H1 (cell line): ENCODE results near the gene B4GALNT3. TPM values are rescaled to one million over a fixed set of nuclear protein-coding genes. Genes with fewer than 3 reads are reported as not detected.

Source experiments
- CTCF ChIA-PET: fragments of 300-600 bp; sonication (Branson Sonifier 250); formaldehyde crosslinking; loops from one replicate; lab custom pipeline; 2021; ENCODE audit not compliant: partially characterized antibody; lab: Charles Lee
- POLR2A ChIA-PET: fragments of 300-600 bp; sonication (Branson Sonifier 250); formaldehyde crosslinking; loops from one replicate; lab custom pipeline; 2021; ENCODE audit warnings: inconsistent platforms; ENCODE audit not compliant: partially characterized antibody; lab: Charles Lee
- DNase-seq, 2 experiments: peaks; one replicate each; pipeline versions ENCODE4 v3.0.0 to v3.0.0-alpha.2; 2010 to 2022; ENCODE audit warnings: low spot score in 2 of 2, low read depth in 1 of 2, mixed read lengths in 1 of 2
- FAIRE-seq: peaks from 2 replicates; lab custom pipeline; 2011; peaks lifted over from hg19 to GRCh38; lab: Jason Lieb, UNC
- H2AFZ ChIP-seq: 2 replicates; pipeline ENCODE4 v1.8.1; 2012; ENCODE audit warnings: low read length, inconsistent platforms
- H2AK5ac ChIP-seq: 2 replicates; pipeline ENCODE4 v1.6.1; 2013; ENCODE audit warnings: low read depth, low read length
- H2BK120ac ChIP-seq: replicated peaks from 2 replicates; pipeline ENCODE3; 2013; ENCODE audit warnings: low read depth, low read length, inconsistent platforms
- H2BK12ac ChIP-seq: 2 replicates; pipeline ENCODE4 v1.6.1; 2013; ENCODE audit warnings: low read depth, low read length
- H2BK15ac ChIP-seq: 2 replicates; pipeline ENCODE4 v1.6.1; 2013; ENCODE audit warnings: low read length
- H2BK20ac ChIP-seq: 2 replicates; pipeline ENCODE4 v1.6.1; 2013; ENCODE audit warnings: low read length
- H2BK5ac ChIP-seq: 2 replicates; pipeline ENCODE4 v1.6.1; 2013; ENCODE audit warnings: low read depth, low read length
- H3K14ac ChIP-seq: 2 replicates; pipeline ENCODE4 v1.6.1; 2013; ENCODE audit warnings: inconsistent platforms; ENCODE audit not compliant: insufficient read length
- H3K18ac ChIP-seq: 2 replicates; pipeline ENCODE4 v1.6.1; 2013; ENCODE audit warnings: low read length; ENCODE audit errors: extremely low read depth
- H3K23ac ChIP-seq: 2 replicates; pipeline ENCODE4 v1.6.1; 2013; ENCODE audit warnings: inconsistent platforms; ENCODE audit not compliant: insufficient read length
- H3K23me2 ChIP-seq: 2 replicates; pipeline ENCODE4 v1.6.1; 2013; ENCODE audit warnings: low read depth, low read length
- H3K27ac ChIP-seq: 2 replicates; pipeline ENCODE4 v1.6.1; 2011; ENCODE audit warnings: low read depth, low read length, inconsistent platforms
- H3K27me3 ChIP-seq, 4 experiments: replicated peaks in 1 of 4; 1 replicate in 1 of 4; 2 replicates in 3 of 4; pipeline versions ENCODE4 v1.6.1 to v1.8.1; 2011 to 2013; ENCODE audit warnings: low read length in 3 of 4, mild to moderate bottlenecking in 3 of 4, inconsistent platforms in 2 of 4, mixed read lengths in 2 of 4, moderate library complexity in 1 of 4; ENCODE audit not compliant: control insufficient read depth in 3 of 4, insufficient read depth in 3 of 4; ENCODE audit errors: extremely low read depth in 1 of 4
- H3K36me3 ChIP-seq, 4 experiments: 2 replicates each; pipeline versions ENCODE4 v1.6.1 to v1.8.1; 2011 to 2013; ENCODE audit warnings: mild to moderate bottlenecking in 4 of 4, low read length in 3 of 4, moderate library complexity in 2 of 4, control low read depth in 1 of 4, inconsistent platforms in 1 of 4; ENCODE audit not compliant: insufficient read depth in 4 of 4, control insufficient read depth in 2 of 4
- H3K4ac ChIP-seq: replicated peaks from 2 replicates; pipeline ENCODE3; 2013; ENCODE audit warnings: low read length, low read depth, mixed read lengths, inconsistent platforms; ENCODE audit not compliant: insufficient read length
- H3K4me1 ChIP-seq, 4 experiments: replicated peaks in 1 of 4; 1 replicate in 1 of 4; 2 replicates in 3 of 4; pipeline versions ENCODE4 v1.6.1 to v1.8.1; 2011 to 2013; ENCODE audit warnings: low read length in 3 of 4, inconsistent platforms in 2 of 4, mixed read lengths in 1 of 4; ENCODE audit not compliant: insufficient read depth in 4 of 4, control insufficient read depth in 3 of 4
- H3K4me2 ChIP-seq, 2 experiments: 2 replicates each; pipeline versions ENCODE4 v1.6.1 to v1.8.1; 2011 to 2013; ENCODE audit warnings: low read depth in 2 of 2, low read length in 2 of 2, control low read depth in 1 of 2, inconsistent platforms in 1 of 2, mild to moderate bottlenecking in 1 of 2; ENCODE audit not compliant: insufficient read depth in 1 of 2
- H3K4me3 ChIP-seq, 4 experiments: fragments of 200-600, 300-600 bp in 1 of 4; sonication (generic), shearing (Covaris generic), sonication (Bioruptor Twin) in 1 of 4; 2 replicates each; pipeline versions ENCODE4 v1.5.1 to v1.8.1; 2011 to 2016; ENCODE audit warnings: low read length in 4 of 4, low read depth in 3 of 4, control low read depth in 2 of 4, inconsistent platforms in 2 of 4, mild to moderate bottlenecking in 2 of 4, mixed read lengths in 1 of 4, moderate library complexity in 1 of 4; ENCODE audit not compliant: insufficient read depth in 2 of 4; ENCODE audit errors: extremely low read depth in 1 of 4
- H3K56ac ChIP-seq: replicated peaks from 2 replicates; pipeline ENCODE3; 2013; ENCODE audit warnings: low read depth, mild to moderate bottlenecking, mixed read lengths, low read length, inconsistent platforms; ENCODE audit not compliant: insufficient read length
- H3K79me1 ChIP-seq: 2 replicates; pipeline ENCODE4 v1.6.1; 2013; ENCODE audit warnings: low read depth, low read length, control low read depth
- H3K79me2 ChIP-seq, 2 experiments: 2 replicates each; pipeline versions ENCODE4 v1.6.1 to v1.8.1; 2012 to 2013; ENCODE audit warnings: low read length in 2 of 2, mild to moderate bottlenecking in 2 of 2, inconsistent platforms in 1 of 2; ENCODE audit not compliant: insufficient read depth in 2 of 2, control insufficient read depth in 1 of 2
- H3K9ac ChIP-seq, 4 experiments: replicated peaks in 1 of 4; 1 replicate in 1 of 4; 2 replicates in 3 of 4; pipeline versions ENCODE4 v1.6.1 to v1.8.1; 2011 to 2013; ENCODE audit warnings: low read depth in 3 of 4, low read length in 3 of 4, control low read depth in 2 of 4, mild to moderate bottlenecking in 2 of 4, moderate library complexity in 2 of 4, inconsistent platforms in 1 of 4; ENCODE audit errors: extremely low read depth in 1 of 4
- H3K9me3 ChIP-seq, 2 experiments: 2 replicates each; pipeline versions ENCODE4 v1.6.1 to v1.8.1; 2012 to 2013; ENCODE audit warnings: mild to moderate bottlenecking in 2 of 2, moderate library complexity in 2 of 2, control low read depth in 1 of 2, inconsistent platforms in 1 of 2, low read depth in 1 of 2, low read length in 1 of 2, mixed read lengths in 1 of 2; ENCODE audit not compliant: insufficient read depth in 2 of 2
- H4K20me1 ChIP-seq, 2 experiments: replicated peaks in 1 of 2; 2 replicates each; pipeline versions ENCODE3 to v1.8.1; 2011 to 2013; ENCODE audit warnings: inconsistent platforms in 2 of 2, low read length in 2 of 2, mild to moderate bottlenecking in 1 of 2; ENCODE audit not compliant: insufficient read depth in 2 of 2, control insufficient read depth in 1 of 2
- H4K5ac ChIP-seq: 2 replicates; pipeline ENCODE4 v1.6.1; 2013; ENCODE audit warnings: low read length, low read depth, mixed read lengths, inconsistent platforms; ENCODE audit not compliant: insufficient read length
- H4K8ac ChIP-seq: 2 replicates; pipeline ENCODE4 v1.8.0; 2013; ENCODE audit warnings: mild to moderate bottlenecking, moderate library complexity, low read length, inconsistent platforms; ENCODE audit not compliant: insufficient read depth; ENCODE audit errors: extremely low read depth
- H4K91ac ChIP-seq: replicated peaks from 2 replicates; pipeline ENCODE3; 2013; ENCODE audit warnings: low read length, mixed read lengths, inconsistent platforms; ENCODE audit not compliant: insufficient read length
- BACH1 ChIP-seq: IDR thresholded peaks from 2 replicates; pipeline ENCODE4 v1.6.1; 2012; ENCODE audit warnings: low read length, improper control_type of control experiment
- WGBS, 2 experiments: shearing (Covaris generic) in 1 of 2; methylation state at CpG; one replicate each; pipeline versions ENCODE4 v1.1.6 to v1.1.7; 2013 to 2015; ENCODE audit warnings: low lambda C conversion rate in 2 of 2, mixed read lengths in 2 of 2, inconsistent platforms in 1 of 2, low coverage in 1 of 2, missing lambda C conversion rate in 1 of 2; ENCODE audit not compliant: insufficient replicate concordance in 2 of 2, insufficient coverage in 1 of 2, insufficient read length in 1 of 2; ENCODE audit errors: extremely low coverage in 1 of 2, missing lambda C conversion rate in 1 of 2; 5-methylcytosine and 5-hydroxymethylcytosine counted together
- polyA plus RNA-seq, 7 experiments: library from polyadenylated mRNA; depleted of rRNA in 3 of 7; stranded (reverse) in 5 of 7; unstranded in 2 of 7; fragments of >200 nt in 5 of 7; fragments of 200-250 nt in 2 of 7; gene quantifications; 1 replicate in 5 of 7; 2 replicates in 1 of 7; 4 replicates in 1 of 7; pipeline versions ENCODE4 v1.2.1 to v1.2.3, GENCODE V29; 2011 to 2013; ENCODE audit warnings: missing spikeins in 2 of 7, mixed read lengths in 2 of 7
- total RNA-seq: library from RNA; stranded (reverse); fragmentation: NEBNext Ultra II Directional; extraction: Animal tissue kit (Norgen Biotek cat#: 25700); gene quantifications from 2 replicates; pipeline ENCODE4 v1.2.1, GENCODE V29; 2021
- TF ChIP-seq, protein P1 (sequence below): IDR thresholded peaks from 2 replicates; pipeline ENCODE4 v1.6.1; 2012; ENCODE audit warnings: inconsistent platforms

B4GALNT3 gene
- total and polyA plus RNA-seq, 2 of the 8 experiments (the other 6 are each of a cell fraction or from before 2014, with no cell fraction given): 12.5 to 20.3 TPM

DNA sequence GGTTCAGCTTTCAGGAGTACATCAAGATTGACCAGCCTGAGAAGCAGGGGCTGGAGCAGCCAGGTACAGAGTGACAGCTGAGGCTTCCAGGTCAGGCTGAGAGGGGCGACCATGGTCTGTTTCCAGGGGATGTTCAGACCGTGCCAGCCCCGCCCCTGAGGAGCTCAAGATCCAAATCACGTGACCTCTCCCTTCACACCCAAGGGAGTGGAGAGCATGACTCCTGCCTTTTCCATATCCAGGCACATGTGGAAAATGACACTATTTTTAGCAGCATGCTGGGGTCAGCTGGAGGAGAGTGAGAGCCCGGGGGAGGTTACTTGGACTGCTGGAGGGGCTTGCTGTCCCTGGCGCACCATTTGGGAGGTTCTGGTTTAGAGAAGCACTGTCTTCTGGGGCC, 92.7 kb downstream of the B4GALNT3 start:
- Histone ChIP-seq H2BK5ac (no peak overlapping the region), H2AK5ac (no peak overlapping the region), H3K9me3 (0 out of 4 replicates have a peak, but pooled peaks cover 0 to 2% of the 10 kb centered on the region in 2 experiments), H3K23ac (no peak overlapping the region), H3K4me2 (no peak overlapping the region), H4K5ac (no peak overlapping the region), H4K91ac (no peak overlapping the region), H2BK15ac (no peak overlapping the region), H4K8ac (no peak overlapping the region), H3K79me2 (no peaks in the 10 kb centered on the region), H3K18ac (no peak overlapping the region), H3K14ac (no peak overlapping the region), H2BK12ac (no peak overlapping the region), H3K9ac (no peak overlapping the region), H3K4me1 (no peaks in the 10 kb centered on the region), H3K79me1 (no peaks in the 10 kb centered on the region), H3K23me2 (no peaks in the 10 kb centered on the region), H3K27ac (no peak overlapping the region), H2BK20ac (no peak overlapping the region), H3K4ac (no peak overlapping the region), H3K36me3 (peaks cover 0 to 6% (median 0%) of the 10 kb centered on the region in 4 experiments; a peak in 2 of 8 replicates), H3K4me3 (no peak overlapping the region), H4K20me1 (peaks cover 0 to 4% of the 10 kb centered on the region in 2 experiments), H3K27me3 (no peaks in the 10 kb centered on the region), H2BK120ac (no peak overlapping the region), H3K56ac (no peak overlapping the region), H2AFZ (no peak overlapping the region)
- CTCF ChIA-PET: interaction anchor here (0.6 to 2.2 kb wide), 4 partner anchors 10 to 110 kb away, joined by 3 to 16 read pairs (median 6); no protein-coding TSS in a partner anchor
- 82% methylated on average over 6 of the region's 6 CpGs; no CpG with 5 or more reads in 1 of the 2 experiments for WGBS, 2 experiments
- POLR2A ChIA-PET: no interaction called here
- no peak for FAIRE-seq
- DNase-seq: no peak
- TF ChIP-seq, protein P1, sequence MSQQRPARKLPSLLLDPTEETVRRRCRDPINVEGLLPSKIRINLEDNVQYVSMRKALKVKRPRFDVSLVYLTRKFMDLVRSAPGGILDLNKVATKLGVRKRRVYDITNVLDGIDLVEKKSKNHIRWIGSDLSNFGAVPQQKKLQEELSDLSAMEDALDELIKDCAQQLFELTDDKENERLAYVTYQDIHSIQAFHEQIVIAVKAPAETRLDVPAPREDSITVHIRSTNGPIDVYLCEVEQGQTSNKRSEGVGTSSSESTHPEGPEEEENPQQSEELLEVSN: no peak
- TF ChIP-seq BACH1: no peak
